Measurements from ENCODE around the gene SETD5. TPM values are rescaled to one million over a fixed set of nuclear protein-coding genes. Genes with fewer than 3 reads are reported as not detected.

The SETD5 gene
- total and polyA plus RNA-seq, 12 donors, result 35.3 to 135 (median 84.6) TPM

GRCh38 chr3:9474482-9474881, 77.1 kb downstream of the SETD5 start:
- H3K9me3 ChIP-seq (replicated peaks in 1 of 3), result no peaks in the 10 kb centered on the region
- intact Hi-C loops (cut with DNase I), result no loop called here
- H3K4me1 ChIP-seq (replicated peaks in 1 of 2), result peaks cover 5 to 10% of the 10 kb centered on the region in 2 donors
- DNase-seq, result no peak
- TF ChIP-seq POLR2A (IDR thresholded peaks at IDR 0.05), result no peak
- no peak for TF ChIP-seq CTCF (IDR thresholded peaks at IDR 0.05)
- no peak overlapping the region for H3K4me3 ChIP-seq
- no peaks in the 10 kb centered on the region for H3K27me3 ChIP-seq
- H3K36me3 ChIP-seq (replicated peaks in 1 of 2), result peaks cover 0 to 86% of the 10 kb centered on the region in 2 donors
- H3K27ac ChIP-seq, result no peak overlapping the region
- 84 to 89% (median 88%) methylated on average over 6 of the region's 6 CpGs for WGBS, 4 donors

DNA sequence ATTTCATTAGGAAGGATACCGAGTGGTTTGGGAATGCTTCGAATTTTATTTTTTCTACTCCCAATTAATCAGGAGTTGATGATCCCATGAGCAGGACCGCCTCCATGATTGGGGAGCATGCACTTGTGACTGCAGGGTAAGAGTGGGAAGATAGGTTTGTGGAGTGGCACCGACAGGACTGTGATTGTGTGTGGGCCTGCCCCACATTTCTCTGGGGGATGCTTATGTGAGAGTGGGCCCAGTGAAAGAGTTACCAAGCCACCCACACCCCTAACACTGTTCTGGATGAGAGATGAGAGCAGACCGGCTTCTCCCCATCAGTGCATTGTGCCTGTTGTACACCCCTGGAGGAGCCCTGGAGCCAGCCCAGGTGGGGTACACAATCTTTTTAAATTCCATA, 79.5 kb downstream of the SETD5 start:
- no peak for TF ChIP-seq POLR2A (IDR thresholded peaks at IDR 0.05)
- TF ChIP-seq CTCF (IDR thresholded peaks at IDR 0.05), result no peak
- intact Hi-C loops (cut with DNase I), result no loop called here
- no peak overlapping the region for H3K4me3 ChIP-seq
- 90 to 100% (median 95%) methylated on average over 5 of the region's 5 CpGs for WGBS, 4 donors
- no peaks in the 10 kb centered on the region for H3K27me3 ChIP-seq
- H3K27ac ChIP-seq, result no peak overlapping the region
- no peaks in the 10 kb centered on the region for H3K9me3 ChIP-seq (replicated peaks in 1 of 3)
- H3K4me1 ChIP-seq (replicated peaks in 1 of 2), result peaks cover 5 to 10% of the 10 kb centered on the region in 2 donors
- H3K36me3 ChIP-seq (replicated peaks in 1 of 2), result peaks cover 0 to 86% of the 10 kb centered on the region in 2 donors
- no peak for DNase-seq

DNA sequence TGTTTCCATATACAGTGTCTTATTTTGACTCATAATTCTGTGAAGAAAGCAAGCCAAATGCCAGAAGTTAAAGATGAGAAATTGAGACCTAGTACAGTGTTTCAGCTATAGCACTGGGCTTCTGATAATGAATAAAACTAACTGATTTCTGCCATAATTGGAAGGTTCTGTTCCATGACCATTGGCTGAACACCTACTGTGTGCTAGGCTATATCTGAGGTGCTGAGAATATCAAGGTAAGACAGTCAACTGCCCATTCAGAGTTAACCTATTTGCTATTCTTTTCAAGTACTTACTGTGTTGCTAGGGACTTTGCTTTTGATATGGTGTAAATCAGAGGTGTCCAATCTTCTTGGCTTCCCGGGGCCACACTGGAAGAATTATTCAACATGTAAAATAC, 82.8 kb downstream of the SETD5 start:
- WGBS, 4 donors, result 86 to 100% (median 94%) methylated on average over 1 of the region's 1 CpG
- no peaks in the 10 kb centered on the region for H3K27me3 ChIP-seq
- intact Hi-C loops (cut with DNase I), result no loop called here
- H3K4me1 ChIP-seq (replicated peaks in 1 of 2), result peaks cover 5 to 10% of the 10 kb centered on the region in 2 donors
- H3K9me3 ChIP-seq (replicated peaks in 1 of 3), result no peaks in the 10 kb centered on the region
- H3K36me3 ChIP-seq (replicated peaks in 1 of 2), result peaks cover 0 to 58% of the 10 kb centered on the region in 2 donors
- H3K4me3 ChIP-seq, result no peak overlapping the region
- no peak for DNase-seq
- H3K27ac ChIP-seq, result no peak overlapping the region
- TF ChIP-seq POLR2A (IDR thresholded peaks at IDR 0.05) (no peak), CTCF (IDR thresholded peaks at IDR 0.05) (no peak)

- peaks cover 0 to 15% of the 10 kb centered on the region in 2 donors for H3K36me3 ChIP-seq (replicated peaks in 1 of 2)
- intact Hi-C loops (cut with DNase I), result no loop called here
- WGBS, 4 donors, result 95 to 100% (median 98%) methylated on average over 1 of the region's 1 CpG
- no peak overlapping the region for H3K27ac ChIP-seq
- TF ChIP-seq CTCF (IDR thresholded peaks at IDR 0.05) (no peak), POLR2A (IDR thresholded peaks at IDR 0.05) (no peak)
- H3K4me1 ChIP-seq (replicated peaks in 1 of 2), result no peaks in the 10 kb centered on the region
- H3K9me3 ChIP-seq (replicated peaks in 1 of 3), result no peaks in the 10 kb centered on the region
- H3K4me3 ChIP-seq, result no peak overlapping the region
- DNase-seq, result no peak
- H3K27me3 ChIP-seq, result no peaks in the 10 kb centered on the region
Measured at GRCh38 chr3:9485248-9485647, 87.8 kb downstream of the SETD5 start.
